ENCODE results near the gene ODAD2. TPM values are rescaled to one million over a fixed set of nuclear protein-coding genes. Genes with fewer than 3 reads are reported as not detected.

ODAD2 gene, protein sequence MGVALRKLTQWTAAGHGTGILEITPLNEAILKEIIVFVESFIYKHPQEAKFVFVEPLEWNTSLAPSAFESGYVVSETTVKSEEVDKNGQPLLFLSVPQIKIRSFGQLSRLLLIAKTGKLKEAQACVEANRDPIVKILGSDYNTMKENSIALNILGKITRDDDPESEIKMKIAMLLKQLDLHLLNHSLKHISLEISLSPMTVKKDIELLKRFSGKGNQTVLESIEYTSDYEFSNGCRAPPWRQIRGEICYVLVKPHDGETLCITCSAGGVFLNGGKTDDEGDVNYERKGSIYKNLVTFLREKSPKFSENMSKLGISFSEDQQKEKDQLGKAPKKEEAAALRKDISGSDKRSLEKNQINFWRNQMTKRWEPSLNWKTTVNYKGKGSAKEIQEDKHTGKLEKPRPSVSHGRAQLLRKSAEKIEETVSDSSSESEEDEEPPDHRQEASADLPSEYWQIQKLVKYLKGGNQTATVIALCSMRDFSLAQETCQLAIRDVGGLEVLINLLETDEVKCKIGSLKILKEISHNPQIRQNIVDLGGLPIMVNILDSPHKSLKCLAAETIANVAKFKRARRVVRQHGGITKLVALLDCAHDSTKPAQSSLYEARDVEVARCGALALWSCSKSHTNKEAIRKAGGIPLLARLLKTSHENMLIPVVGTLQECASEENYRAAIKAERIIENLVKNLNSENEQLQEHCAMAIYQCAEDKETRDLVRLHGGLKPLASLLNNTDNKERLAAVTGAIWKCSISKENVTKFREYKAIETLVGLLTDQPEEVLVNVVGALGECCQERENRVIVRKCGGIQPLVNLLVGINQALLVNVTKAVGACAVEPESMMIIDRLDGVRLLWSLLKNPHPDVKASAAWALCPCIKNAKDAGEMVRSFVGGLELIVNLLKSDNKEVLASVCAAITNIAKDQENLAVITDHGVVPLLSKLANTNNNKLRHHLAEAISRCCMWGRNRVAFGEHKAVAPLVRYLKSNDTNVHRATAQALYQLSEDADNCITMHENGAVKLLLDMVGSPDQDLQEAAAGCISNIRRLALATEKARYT
- total RNA-seq (1.3 and 1.5 TPM in 2 replicates), polyA plus RNA-seq (0.12 and 0.34 TPM in 2 replicates), polyA minus RNA-seq (ENCODE audit: low replicate concordance) (0.39 TPM in 1 of 2 replicates, not detected in the other)
- polyA plus RNA-seq (2012): 0.24 and 0.56 TPM in 2 replicates

- Histone ChIP-seq H3K4me1 (ENCODE audit: control insufficient read depth, extremely low read depth, insufficient read depth, low read length) (no peaks in the 10 kb centered on the region), H3K4me2 (ENCODE audit: extremely low read depth, insufficient read depth, low read length) (peak within 1 kb of the TSS; percentile 90), H2AFZ (ENCODE audit: low read length) (peak within 1 kb of the TSS; percentile 64), H3K36me3 (ENCODE audit: control insufficient read depth, insufficient read depth, low read length) (no peaks in the 10 kb centered on the region), H3K9me3 (ENCODE audit: control insufficient read depth, insufficient read depth, low read depth, low read length) (no peaks in the 10 kb centered on the region), H3K27ac (ENCODE audit: insufficient read depth, low read length) (no peak within 1 kb of the TSS), H4K20me1 (ENCODE audit: control insufficient read depth, extremely low read depth, insufficient read depth, low read length) (no peaks in the 10 kb centered on the region), H3K27me3 (ENCODE audit: control insufficient read depth, insufficient read depth, low read length) (no peaks in the 10 kb centered on the region), H3K9ac (ENCODE audit: insufficient read depth, low read length) (no peak within 1 kb of the TSS), H3K79me2 (ENCODE audit: control insufficient read depth, insufficient read depth, low read length) (no peaks in the 10 kb centered on the region), H3K4me3 (replicated peaks in 1 of 4; ENCODE audit: control extremely low read depth in 1 of 4, insufficient read depth in 1 of 4, low read depth in 3 of 4, low read length in 4 of 4) (peak within 1 kb of the TSS; percentile 51 to 65 (median 53))
- TF ChIP-seq EZH2 (IDR thresholded peaks at IDR 0.05; ENCODE audit: low read length, missing control alignments) (no peak), CTCF (conservative IDR thresholded peaks at IDR 0.05 in 1 of 2, IDR thresholded peaks at IDR 0.05 in 1 of 2; ENCODE audit: low read depth in 1 of 2, low read length in 2 of 2) (no peak)
- DNase-seq (ENCODE audit: low read depth in 2 of 2): no peak
Measured at GRCh38 chr10:27998954-27999275, at the start of gene ODAD2. Gene ODAD2 (minus strand): TSS chr10:27999079. CDS start chr10:27995142, 3,937 bp downstream.

- no peak overlapping the region for H3K9ac ChIP-seq (ENCODE audit: insufficient read depth, low read length)
- no peak overlapping the region for H3K4me3 ChIP-seq (replicated peaks in 1 of 4; ENCODE audit: control extremely low read depth in 1 of 4, insufficient read depth in 1 of 4, low read depth in 3 of 4, low read length in 4 of 4)
- no peak overlapping the region for H3K4me2 ChIP-seq (ENCODE audit: extremely low read depth, insufficient read depth, low read length)
- no peaks in the 10 kb centered on the region for H3K36me3 ChIP-seq (ENCODE audit: control insufficient read depth, insufficient read depth, low read length)
- no peaks in the 10 kb centered on the region for H3K79me2 ChIP-seq (ENCODE audit: control insufficient read depth, insufficient read depth, low read length)
- TF ChIP-seq CTCF (conservative IDR thresholded peaks at IDR 0.05 in 1 of 2, IDR thresholded peaks at IDR 0.05 in 1 of 2; ENCODE audit: low read depth in 1 of 2, low read length in 2 of 2): no peak
- no peak overlapping the region for H2AFZ ChIP-seq (ENCODE audit: low read length)
- H4K20me1 ChIP-seq (ENCODE audit: control insufficient read depth, extremely low read depth, insufficient read depth, low read length): no peaks in the 10 kb centered on the region
- H3K27me3 ChIP-seq (ENCODE audit: control insufficient read depth, insufficient read depth, low read length): no peaks in the 10 kb centered on the region
- no peaks in the 10 kb centered on the region for H3K4me1 ChIP-seq (ENCODE audit: control insufficient read depth, extremely low read depth, insufficient read depth, low read length)
- no peaks in the 10 kb centered on the region for H3K9me3 ChIP-seq (ENCODE audit: control insufficient read depth, insufficient read depth, low read depth, low read length)
- DNase-seq (ENCODE audit: low read depth in 2 of 2): peak in 1 of 2 donors; percentile 41
- H3K27ac ChIP-seq (ENCODE audit: insufficient read depth, low read length): no peak overlapping the region
Measured at GRCh38 chr10:28047061-28047460, 48.2 kb upstream of the ODAD2 start.

DNA sequence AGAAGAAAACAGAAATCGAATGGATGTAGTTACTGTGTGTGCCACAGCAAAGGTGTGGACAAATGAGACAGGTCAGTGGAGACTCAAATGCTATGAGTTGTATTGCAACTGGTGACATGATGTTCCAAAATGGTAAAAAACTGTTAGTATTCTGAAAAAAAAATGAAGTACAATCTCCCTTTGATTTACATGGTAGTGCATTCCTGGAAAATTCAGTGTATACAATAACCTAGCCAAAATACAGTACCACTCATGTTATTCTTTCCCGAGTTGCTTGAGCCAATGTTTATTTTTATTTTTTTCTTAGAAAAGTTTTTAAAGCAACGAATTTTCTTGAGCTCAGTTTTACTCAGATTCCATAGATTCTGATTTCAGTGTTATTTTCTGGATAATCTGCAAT is 47.7 kb upstream of the ODAD2 start:
- no peak overlapping the region for H3K4me3 ChIP-seq (replicated peaks in 1 of 4; ENCODE audit: control extremely low read depth in 1 of 4, insufficient read depth in 1 of 4, low read depth in 3 of 4, low read length in 4 of 4)
- no peak overlapping the region for H2AFZ ChIP-seq (ENCODE audit: low read length)
- TF ChIP-seq EZH2 (IDR thresholded peaks at IDR 0.05; ENCODE audit: low read length, missing control alignments) (no peak), CTCF (conservative IDR thresholded peaks at IDR 0.05 in 1 of 2, IDR thresholded peaks at IDR 0.05 in 1 of 2; ENCODE audit: low read depth in 1 of 2, low read length in 2 of 2) (no peak)
- H3K4me2 ChIP-seq (ENCODE audit: extremely low read depth, insufficient read depth, low read length): no peak overlapping the region
- H3K36me3 ChIP-seq (ENCODE audit: control insufficient read depth, insufficient read depth, low read length): no peaks in the 10 kb centered on the region
- no peaks in the 10 kb centered on the region for H3K4me1 ChIP-seq (ENCODE audit: control insufficient read depth, extremely low read depth, insufficient read depth, low read length)
- H3K9ac ChIP-seq (ENCODE audit: insufficient read depth, low read length): no peak overlapping the region
- no peaks in the 10 kb centered on the region for H3K9me3 ChIP-seq (ENCODE audit: control insufficient read depth, insufficient read depth, low read depth, low read length)
- no peaks in the 10 kb centered on the region for H3K79me2 ChIP-seq (ENCODE audit: control insufficient read depth, insufficient read depth, low read length)
- no peaks in the 10 kb centered on the region for H4K20me1 ChIP-seq (ENCODE audit: control insufficient read depth, extremely low read depth, insufficient read depth, low read length)
- H3K27me3 ChIP-seq (ENCODE audit: control insufficient read depth, insufficient read depth, low read length): no peaks in the 10 kb centered on the region
- peak in 1 of 2 donors; percentile 31 for DNase-seq (ENCODE audit: low read depth in 2 of 2)
- H3K27ac ChIP-seq (ENCODE audit: insufficient read depth, low read length): no peak overlapping the region
